ENCODE data around the gene ZNF273. TPM values are rescaled to one million over a fixed set of nuclear protein-coding genes. Genes with fewer than 3 reads are reported as not detected.

ZNF273 gene
- total RNA-seq, 1 donor from 2014 or later = 2.3 TPM

DNA sequence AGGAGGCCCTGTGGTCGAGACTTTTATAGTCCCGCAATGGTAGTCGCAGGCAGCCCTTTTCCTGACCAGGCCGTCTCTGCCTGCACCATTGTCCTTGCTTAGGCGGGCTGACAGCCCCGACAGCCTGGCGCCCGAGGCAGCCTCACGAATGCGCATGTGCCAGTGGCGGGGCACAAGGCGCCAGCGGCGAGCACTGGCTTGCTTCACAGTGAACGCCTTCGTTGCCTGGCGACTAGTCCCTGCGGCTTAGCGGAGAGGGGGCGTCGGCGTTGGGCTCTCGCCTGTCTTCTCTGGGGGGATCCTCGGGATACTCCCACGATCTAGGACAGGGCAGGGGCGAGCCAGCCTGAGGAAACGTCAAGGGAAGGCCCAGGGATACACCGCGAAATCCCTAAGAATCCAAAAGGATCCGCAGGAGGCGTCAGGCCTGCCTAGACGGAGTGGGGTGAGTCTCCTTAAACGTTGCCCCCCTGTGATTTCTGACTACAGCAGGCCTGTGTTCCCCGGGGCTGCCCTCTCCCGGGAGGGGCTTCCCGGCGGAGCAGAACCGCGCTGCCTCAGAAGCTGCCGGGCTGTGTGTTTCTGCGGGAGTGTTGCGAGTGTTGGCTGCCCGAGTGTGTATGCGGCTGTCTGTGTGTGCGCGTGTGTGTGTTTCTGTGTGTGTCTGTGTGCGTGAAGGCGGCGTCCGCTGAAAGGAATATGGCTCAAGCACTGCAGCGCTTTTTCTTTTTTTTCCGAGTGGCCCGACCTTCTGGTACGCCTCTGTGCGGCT is 20.5 kb upstream of the ZNF273 start:
- ATAC-seq (peak; percentile 75), DNase-seq (peak; percentile 78)
- TF ChIP-seq, protein P1, sequence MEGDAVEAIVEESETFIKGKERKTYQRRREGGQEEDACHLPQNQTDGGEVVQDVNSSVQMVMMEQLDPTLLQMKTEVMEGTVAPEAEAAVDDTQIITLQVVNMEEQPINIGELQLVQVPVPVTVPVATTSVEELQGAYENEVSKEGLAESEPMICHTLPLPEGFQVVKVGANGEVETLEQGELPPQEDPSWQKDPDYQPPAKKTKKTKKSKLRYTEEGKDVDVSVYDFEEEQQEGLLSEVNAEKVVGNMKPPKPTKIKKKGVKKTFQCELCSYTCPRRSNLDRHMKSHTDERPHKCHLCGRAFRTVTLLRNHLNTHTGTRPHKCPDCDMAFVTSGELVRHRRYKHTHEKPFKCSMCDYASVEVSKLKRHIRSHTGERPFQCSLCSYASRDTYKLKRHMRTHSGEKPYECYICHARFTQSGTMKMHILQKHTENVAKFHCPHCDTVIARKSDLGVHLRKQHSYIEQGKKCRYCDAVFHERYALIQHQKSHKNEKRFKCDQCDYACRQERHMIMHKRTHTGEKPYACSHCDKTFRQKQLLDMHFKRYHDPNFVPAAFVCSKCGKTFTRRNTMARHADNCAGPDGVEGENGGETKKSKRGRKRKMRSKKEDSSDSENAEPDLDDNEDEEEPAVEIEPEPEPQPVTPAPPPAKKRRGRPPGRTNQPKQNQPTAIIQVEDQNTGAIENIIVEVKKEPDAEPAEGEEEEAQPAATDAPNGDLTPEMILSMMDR (IDR thresholded peaks at IDR 0.05) = no peak
- Histone ChIP-seq H3K36me3 (no peaks in the 10 kb centered on the region), H3K4me1 (no peaks in the 10 kb centered on the region), H3K9me3 (no peaks in the 10 kb centered on the region), H3K4me3 (peak overlapping the region; percentile 41), H3K27ac (no peak overlapping the region), H3K27me3 (peaks cover 19% of the 10 kb centered on the region)
- intact Hi-C loops (cut with DNase I) = no loop called here

DNA sequence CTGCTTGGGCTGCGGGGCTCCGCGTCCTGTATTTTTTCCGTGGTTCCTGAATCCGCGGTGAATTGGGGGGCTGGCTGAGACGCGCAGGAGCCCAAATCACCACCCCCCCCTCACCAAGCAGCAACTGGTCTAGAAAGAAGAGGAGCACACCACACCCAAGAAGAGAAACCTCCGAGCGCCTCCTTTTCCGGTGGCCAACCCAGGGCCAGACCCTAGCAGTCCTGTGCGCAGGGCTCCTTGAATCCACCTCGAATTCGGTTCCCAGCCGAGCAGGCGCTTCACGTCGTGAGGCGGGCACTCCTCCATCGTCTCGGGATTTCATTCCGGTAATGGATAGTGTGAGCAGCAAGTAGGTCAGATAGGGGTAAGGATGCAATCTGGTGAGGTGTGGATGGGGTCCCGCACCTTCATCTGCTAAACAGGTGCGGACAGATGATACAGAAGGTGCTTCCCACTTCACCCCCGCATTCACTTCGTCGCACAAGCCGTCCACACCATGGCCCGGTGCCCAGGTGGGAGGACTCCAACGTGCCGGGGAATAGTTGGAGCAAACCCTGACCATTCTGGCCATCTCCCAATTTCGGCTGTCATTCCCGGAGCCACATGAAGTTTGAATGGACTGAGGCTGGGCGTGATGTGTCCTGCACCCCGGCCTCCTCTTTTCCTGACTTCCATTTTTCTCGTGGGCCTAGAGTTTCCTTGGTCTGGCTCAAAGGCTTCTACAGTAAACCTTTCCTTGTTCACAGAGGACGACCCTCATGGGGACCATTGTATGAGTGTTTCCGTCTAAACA is 19.8 kb upstream of the ZNF273 start:
- peaks cover 19% of the 10 kb centered on the region for H3K27me3 ChIP-seq
- DNase-seq (no peak), ATAC-seq (no peak)
- intact Hi-C loops (cut with DNase I) = no loop called here
- TF ChIP-seq, protein P1 (IDR thresholded peaks at IDR 0.05) = no peak
- H3K27ac ChIP-seq = no peak overlapping the region
- no peaks in the 10 kb centered on the region for H3K36me3 ChIP-seq
- peaks cover 4% of the 10 kb centered on the region for H3K4me1 ChIP-seq
- peak overlapping the region; percentile 41 for H3K4me3 ChIP-seq
- H3K9me3 ChIP-seq = no peaks in the 10 kb centered on the region

DNA sequence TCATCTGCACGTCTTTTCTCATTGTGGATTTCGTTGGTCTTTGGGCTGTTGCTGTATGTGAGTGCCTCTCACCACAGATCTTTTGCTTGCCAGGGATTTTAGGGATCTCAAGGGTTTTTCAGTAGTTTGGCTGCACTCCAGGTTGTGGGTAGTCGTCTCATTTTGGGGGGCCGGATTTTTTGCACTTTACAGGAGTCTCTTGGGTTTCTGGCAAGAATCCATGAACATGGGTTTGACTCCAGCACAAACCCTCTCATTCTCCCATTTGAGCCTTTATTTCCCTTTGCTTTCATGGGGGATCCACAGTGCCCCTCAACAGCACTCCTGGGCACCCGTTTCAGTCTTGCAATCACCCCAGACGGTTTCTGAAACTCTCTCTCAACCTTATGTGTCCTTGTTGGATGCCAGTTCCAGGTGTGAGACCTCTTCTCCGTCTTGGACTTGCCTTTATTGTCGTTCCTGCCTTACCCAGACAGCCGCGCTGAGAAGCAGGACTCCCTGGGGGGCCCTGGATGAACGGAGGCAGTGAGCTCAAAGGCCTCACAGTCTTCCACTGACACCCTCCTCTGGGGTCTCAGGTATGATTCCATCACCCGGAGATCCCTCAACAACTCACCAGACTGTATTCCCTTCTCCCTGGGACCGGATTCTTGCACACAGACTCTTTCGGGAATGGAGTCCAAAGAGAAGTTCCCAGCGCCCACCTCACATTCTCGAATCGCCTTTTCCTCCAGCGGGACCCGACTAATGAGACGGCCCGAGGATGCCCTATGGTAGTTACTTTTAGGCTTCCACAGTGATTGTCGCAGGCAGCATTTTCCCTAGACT is 18.8 kb upstream of the ZNF273 start:
- TF ChIP-seq, protein P1 (IDR thresholded peaks at IDR 0.05) = no peak
- Histone ChIP-seq H3K27me3 (peaks cover 23% of the 10 kb centered on the region), H3K4me3 (no peak overlapping the region), H3K9me3 (no peaks in the 10 kb centered on the region), H3K27ac (no peak overlapping the region), H3K36me3 (no peaks in the 10 kb centered on the region), H3K4me1 (peaks cover 9% of the 10 kb centered on the region)
- DNase-seq = no peak
- no peak for ATAC-seq
- intact Hi-C loops (cut with DNase I) = no loop called here

DNA sequence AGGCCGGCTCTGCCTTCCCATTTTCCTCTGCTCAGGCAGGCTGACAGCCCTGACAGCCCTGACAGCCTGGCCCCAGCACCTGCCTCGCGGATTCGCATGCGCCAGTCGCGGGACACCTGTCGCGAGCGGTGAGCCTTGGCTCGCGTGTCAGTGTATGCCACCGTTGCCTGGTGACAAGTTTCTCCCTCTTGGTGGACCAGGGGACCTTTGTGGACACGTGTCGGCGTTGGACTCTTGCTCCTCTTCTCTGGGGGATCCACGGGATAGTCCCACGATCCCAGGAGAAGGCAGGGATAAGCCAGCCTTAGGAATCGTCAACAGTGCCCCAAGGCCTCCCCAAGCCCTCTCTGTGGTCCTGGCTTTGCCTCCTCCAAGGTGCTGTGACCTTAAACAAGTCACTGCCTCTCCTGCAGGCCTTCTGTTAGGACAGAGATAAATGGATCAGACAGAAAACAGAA is 18.1 kb upstream of the ZNF273 start:
- TF ChIP-seq, protein P1 (IDR thresholded peaks at IDR 0.05) = no peak
- intact Hi-C loops (cut with DNase I) = no loop called here

DNA sequence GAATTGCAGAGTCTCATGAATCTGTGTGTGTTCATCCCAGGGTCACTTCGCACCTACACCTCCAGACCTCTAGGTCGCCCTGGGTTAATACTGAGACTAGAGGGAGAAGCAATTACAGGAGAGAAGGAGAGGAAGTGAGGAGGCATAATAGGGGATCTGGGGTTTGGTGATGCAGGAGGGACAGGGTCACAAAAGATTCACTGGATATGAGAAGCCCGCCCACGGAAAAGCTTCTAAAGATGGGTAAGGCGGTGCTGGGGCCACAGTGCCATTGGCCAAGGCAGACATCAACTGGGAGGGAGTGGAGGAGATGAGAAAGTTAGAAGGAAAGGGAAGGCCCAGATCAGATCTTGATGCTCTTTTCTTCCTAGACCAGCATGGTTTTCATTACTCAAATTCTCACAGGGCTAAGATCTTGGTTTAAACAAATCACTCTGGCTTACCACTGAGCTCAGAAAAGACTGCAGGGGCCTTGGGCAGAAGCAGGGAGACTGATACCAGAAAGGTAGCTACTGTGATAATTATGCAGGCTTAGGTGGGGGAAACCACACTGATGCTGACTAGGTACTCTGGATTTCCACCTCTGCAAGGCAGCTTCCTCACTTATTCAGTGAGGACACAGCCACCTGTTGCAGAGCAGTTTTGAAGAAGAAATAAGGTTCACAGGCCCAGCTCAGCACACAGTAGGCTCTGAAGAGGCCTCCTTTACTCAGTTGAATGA is 17.4 kb upstream of the ZNF273 start:
- no peaks in the 10 kb centered on the region for H3K9me3 ChIP-seq
- H3K4me1 ChIP-seq = peaks cover 9% of the 10 kb centered on the region
- TF ChIP-seq, protein P1 (IDR thresholded peaks at IDR 0.05) = no peak
- intact Hi-C loops (cut with DNase I) = no loop called here
- H3K36me3 ChIP-seq = no peaks in the 10 kb centered on the region
- H3K4me3 ChIP-seq = no peak overlapping the region
- H3K27ac ChIP-seq = no peak overlapping the region
- H3K27me3 ChIP-seq = peaks cover 23% of the 10 kb centered on the region
- ATAC-seq = no peak
- DNase-seq = no peak

More for the DNA sequence above, 18.1 kb upstream of the ZNF273 start:
- Histone ChIP-seq H3K4me1 (peaks cover 9% of the 10 kb centered on the region), H3K36me3 (no peaks in the 10 kb centered on the region), H3K4me3 (no peak overlapping the region), H3K9me3 (no peaks in the 10 kb centered on the region), H3K27me3 (peaks cover 23% of the 10 kb centered on the region), H3K27ac (no peak overlapping the region)
- DNase-seq (no peak), ATAC-seq (no peak)

Data from upper lobe of right lung (tissue), 1 donor.